ENCODE measurements around the gene HUS1B.

Gene HUS1B

DNA sequence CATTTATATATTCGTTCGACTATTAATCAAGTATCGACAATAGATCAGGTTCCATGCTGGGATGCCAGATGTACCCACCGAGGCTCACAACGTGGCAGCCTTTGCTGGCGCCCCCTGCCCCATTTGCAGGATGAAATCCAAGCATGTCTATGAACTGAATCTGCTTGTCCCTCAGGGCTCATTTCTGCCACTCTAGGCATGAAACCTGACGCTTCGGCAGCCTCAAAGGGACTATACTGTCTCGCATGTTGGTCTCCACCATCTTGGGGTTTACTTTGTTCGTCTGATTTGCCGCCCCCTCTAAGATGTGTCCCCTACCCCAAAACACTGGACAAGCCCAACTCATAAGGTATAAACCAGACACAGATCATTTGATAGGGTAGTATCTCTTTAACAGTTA is 36.7 kb downstream of the HUS1B start:
- no peak for DNase-seq

DNA sequence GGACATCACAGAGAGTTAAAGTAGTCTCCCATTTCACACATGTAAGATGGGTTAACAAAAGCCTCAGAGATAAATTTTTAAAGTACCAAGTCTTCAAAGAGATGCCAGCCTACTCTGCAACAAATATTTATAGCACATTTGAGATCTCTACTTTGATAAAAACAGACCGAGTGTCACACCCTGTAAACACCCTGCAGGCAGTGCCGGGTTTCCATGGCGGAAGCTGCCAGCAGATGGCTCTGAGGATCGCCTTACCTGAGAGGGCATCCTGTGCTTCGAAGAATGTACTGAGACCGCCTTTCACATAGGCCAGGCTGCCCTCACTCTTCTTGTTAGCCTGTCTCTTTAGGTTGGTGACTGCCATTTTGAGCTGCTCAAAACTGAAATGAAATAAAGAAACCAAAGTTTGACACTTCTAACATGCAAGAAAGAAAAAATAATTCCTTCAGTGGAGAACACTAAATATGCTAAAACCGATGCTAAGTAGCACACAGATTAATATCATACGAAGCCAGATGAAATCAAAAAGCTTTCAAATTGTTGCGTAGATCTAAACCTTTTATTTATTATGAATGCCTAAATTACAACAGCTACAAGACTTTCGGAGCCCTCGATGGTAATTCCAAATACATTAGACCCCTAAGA is 39.3 kb downstream of the HUS1B start:
- DNase-seq = no peak

DNA sequence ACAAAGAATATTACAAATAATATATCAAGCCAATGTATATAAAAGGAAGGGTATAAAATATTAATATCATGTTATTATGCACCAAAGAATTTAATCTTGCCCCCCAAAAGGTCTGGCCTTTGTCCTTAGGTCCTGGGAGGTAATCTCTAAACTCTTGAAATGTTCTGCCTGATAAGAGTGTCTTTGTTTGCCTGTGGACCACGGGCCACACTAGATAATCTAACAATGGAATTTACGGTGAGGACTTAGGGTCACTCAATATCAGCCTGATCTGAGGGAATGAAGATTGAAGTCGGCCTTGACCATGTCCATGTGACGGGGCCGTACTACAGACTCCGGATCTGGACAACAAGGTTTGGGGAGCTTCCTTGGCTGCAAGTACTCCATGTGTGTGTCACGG is 42.9 kb downstream of the HUS1B start:
- no peak for DNase-seq

DNA sequence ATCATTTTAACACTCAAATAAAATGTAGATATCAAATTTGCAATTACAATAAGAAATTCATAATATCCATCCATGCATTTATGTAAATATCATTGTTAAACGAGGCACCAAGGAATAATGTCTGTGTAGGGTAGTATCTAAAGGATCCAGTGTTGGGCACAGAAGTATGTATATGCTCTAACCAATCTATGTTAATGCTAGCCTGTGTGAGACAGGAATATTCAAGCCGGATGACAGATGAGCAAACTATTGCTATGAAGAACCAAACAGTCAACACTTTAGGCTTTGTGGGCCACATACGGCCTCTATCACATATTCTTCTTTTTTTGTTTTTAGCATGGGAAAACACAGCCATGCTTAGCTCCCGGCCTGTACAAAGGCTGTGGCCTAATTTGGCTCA is 45.0 kb downstream of the HUS1B start:
- no peak for DNase-seq

DNA sequence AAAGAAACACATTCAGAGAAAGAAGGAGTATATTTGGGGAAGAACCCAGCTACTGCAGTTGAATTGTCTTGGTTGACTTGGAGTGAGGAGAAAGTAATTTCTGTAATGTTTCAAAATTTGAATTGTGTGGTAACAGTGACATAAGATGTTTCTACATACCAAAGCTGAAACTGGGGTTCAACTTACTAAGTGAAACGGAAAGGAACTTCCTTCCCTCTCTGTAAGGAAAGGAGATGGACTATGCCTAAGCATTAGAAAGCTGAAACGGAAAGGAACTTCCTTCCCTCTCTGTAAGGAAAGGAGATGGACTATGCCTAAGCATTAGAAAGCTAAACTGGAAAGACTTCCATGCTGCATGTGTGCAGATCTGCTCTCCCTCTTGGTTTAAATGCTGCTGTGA is 46.0 kb downstream of the HUS1B start:
- DNase-seq = peak; percentile 80

DNA sequence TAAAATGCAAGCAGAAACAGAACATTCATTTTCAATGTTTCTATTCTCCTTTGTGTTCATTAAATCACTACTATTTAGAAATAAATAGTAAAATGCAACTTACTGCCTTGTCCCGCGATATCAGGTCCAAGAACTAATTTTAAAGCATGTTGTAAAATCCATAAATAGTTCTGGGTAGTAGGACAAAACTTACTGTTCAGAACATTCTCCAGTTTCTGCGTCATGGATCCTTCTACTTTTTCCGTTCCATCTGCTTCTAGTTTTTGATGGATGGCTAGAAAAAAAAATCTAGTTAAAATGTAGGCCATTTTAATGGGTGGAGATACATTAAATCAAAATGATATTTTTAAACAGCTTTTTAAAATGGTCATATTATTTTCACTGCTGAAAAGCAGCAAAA is 47.0 kb downstream of the HUS1B start:
- no peak for DNase-seq

DNA sequence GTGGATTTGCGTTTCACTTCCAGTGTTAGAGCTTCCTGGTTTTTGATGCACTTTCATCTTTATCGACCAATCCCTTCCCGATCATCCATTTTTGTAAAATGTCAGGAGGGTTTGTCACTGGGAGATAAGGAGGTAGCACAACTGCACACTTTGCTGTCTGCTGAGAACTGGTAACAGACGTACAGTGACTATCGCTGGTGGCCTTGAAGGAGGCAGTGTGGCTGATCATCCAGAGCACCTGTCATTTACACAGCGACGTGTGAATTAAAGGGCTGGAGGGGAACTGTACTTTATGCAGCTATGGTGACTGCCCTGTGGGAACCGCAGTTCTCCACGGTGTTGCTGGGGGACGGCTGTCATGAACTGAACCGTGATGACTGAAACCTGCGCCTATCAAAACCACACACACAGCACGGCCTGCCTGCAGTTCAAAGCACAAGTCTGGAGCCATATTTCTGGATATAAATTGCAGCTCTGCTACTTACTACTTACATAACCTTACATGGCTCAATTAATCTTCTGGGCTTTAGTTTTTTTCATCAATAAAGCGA is 50.0 kb downstream of the HUS1B start:
- no peak for DNase-seq

All from suppressor macrophage treated with lipopolysaccharide for 4 hours (primary cell).